Measurements from ENCODE around the gene CCNI2.
"Not testable (repeated sequence)": the region's sequence is repeated elsewhere in the genome, so short reads cannot be mapped to it uniquely, and the experiment has no call there.

DNA sequence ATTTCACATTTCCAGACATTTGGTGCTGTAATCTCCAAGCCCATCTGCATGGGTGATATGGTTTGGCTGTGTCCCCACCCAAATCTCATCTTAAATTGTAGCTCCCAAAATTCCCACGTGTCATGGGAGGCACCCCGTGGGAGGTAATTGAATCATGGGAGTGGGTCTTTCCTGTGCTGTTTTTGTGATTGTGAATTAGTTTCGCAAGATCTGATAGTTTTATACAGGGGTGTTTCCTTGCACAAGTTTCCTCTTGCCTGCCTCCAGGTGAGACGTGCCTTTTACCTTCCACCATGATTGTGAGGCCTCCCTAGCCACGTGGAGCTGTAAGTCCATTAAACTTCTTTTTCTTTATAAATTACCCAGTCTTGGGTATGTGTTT is 55.5 kb downstream of the CCNI2 start:
- not testable (repeated sequence) for TF ChIP-seq CTCF (conservative IDR thresholded peaks at IDR 0.05 in 1 of 2, IDR thresholded peaks at IDR 0.05 in 1 of 2; ENCODE audit: low read depth in 1 of 2, low read length in 2 of 2); EZH2 (IDR thresholded peaks at IDR 0.05; ENCODE audit: low read length, missing control alignments)
